Measurements from ENCODE around the gene IL1RAPL2.
"Not testable (repeated sequence)": the region's sequence is repeated elsewhere in the genome, so short reads cannot be mapped to it uniquely, and the experiment has no call there.

The IL1RAPL2 gene

GRCh38 chrX:104522386-104522785, 43.6 kb upstream of the IL1RAPL2 start (continued):
- no peak for TF ChIP-seq ZFP30 (CRISPR knock-in tag; IDR thresholded peaks at IDR 0.05)

- no peak for ATAC-seq
- TF ChIP-seq PATZ1 (CRISPR knock-in tag; IDR thresholded peaks at IDR 0.05; ENCODE audit: borderline replicate concordance), result no peak
- no peak for TF ChIP-seq CREB5 (CRISPR knock-in tag; IDR thresholded peaks at IDR 0.05; ENCODE audit: low read depth)
- no peak for TF ChIP-seq ZNF565 (CRISPR knock-in tag; conservative IDR thresholded peaks at IDR 0.05; ENCODE audit: low read depth)
- no peak for TF ChIP-seq ZNF8 (CRISPR knock-in tag; IDR thresholded peaks at IDR 0.05)
- TF ChIP-seq ARNTL (CRISPR knock-in tag; IDR thresholded peaks at IDR 0.05; ENCODE audit: borderline replicate concordance, low read depth), result no peak
- TF ChIP-seq PPARA (CRISPR knock-in tag; IDR thresholded peaks at IDR 0.05; ENCODE audit: borderline replicate concordance), result no peak
- TF ChIP-seq TCF4 (CRISPR knock-in tag; IDR thresholded peaks at IDR 0.05; ENCODE audit: borderline replicate concordance), result no peak
- TF ChIP-seq ISL1 (CRISPR knock-in tag; IDR thresholded peaks at IDR 0.05), result no peak
- TF ChIP-seq RARB (CRISPR knock-in tag; IDR thresholded peaks at IDR 0.05), result no peak
- TF ChIP-seq POU6F1 (CRISPR knock-in tag; IDR thresholded peaks at IDR 0.05; ENCODE audit: borderline replicate concordance, low read depth), result no peak
- no peak for TF ChIP-seq ZFP30 (CRISPR knock-in tag; IDR thresholded peaks at IDR 0.05)
These were observed 42.1 kb upstream of the IL1RAPL2 start for GRCh38 chrX:104523858-104524257.

- no peak for ATAC-seq
- no peak for TF ChIP-seq POU6F1 (CRISPR knock-in tag; IDR thresholded peaks at IDR 0.05; ENCODE audit: borderline replicate concordance, low read depth)
- TF ChIP-seq TSHZ2 (CRISPR knock-in tag; IDR thresholded peaks at IDR 0.05), result no peak
- TF ChIP-seq TCF4 (CRISPR knock-in tag; IDR thresholded peaks at IDR 0.05; ENCODE audit: borderline replicate concordance), result no peak
- TF ChIP-seq ZFP30 (CRISPR knock-in tag; IDR thresholded peaks at IDR 0.05), result no peak
- TF ChIP-seq ARNTL (CRISPR knock-in tag; IDR thresholded peaks at IDR 0.05; ENCODE audit: borderline replicate concordance, low read depth), result no peak
- no peak for TF ChIP-seq ZNF8 (CRISPR knock-in tag; IDR thresholded peaks at IDR 0.05)
- TF ChIP-seq ISL1 (CRISPR knock-in tag; IDR thresholded peaks at IDR 0.05), result no peak
- no peak for TF ChIP-seq CSDC2 (CRISPR knock-in tag; IDR thresholded peaks at IDR 0.05)
- TF ChIP-seq TOX (CRISPR knock-in tag; IDR thresholded peaks at IDR 0.05; ENCODE audit: borderline replicate concordance), result no peak
- no peak for TF ChIP-seq PPARA (CRISPR knock-in tag; IDR thresholded peaks at IDR 0.05; ENCODE audit: borderline replicate concordance)
These were observed 26.9 kb upstream of the IL1RAPL2 start for GRCh38 chrX:104539081-104539480.

- not testable (repeated sequence) for ATAC-seq
These were observed 23.6 kb upstream of the IL1RAPL2 start for GRCh38 chrX:104542447-104542846.

GRCh38 chrX:104564335-104564734, 1.7 kb upstream of the IL1RAPL2 start:
- no peak for ATAC-seq
- TF ChIP-seq TOX (CRISPR knock-in tag; IDR thresholded peaks at IDR 0.05; ENCODE audit: borderline replicate concordance) (no peak), TCF4 (CRISPR knock-in tag; IDR thresholded peaks at IDR 0.05; ENCODE audit: borderline replicate concordance) (no peak), ZNF70 (CRISPR knock-in tag; IDR thresholded peaks at IDR 0.05) (no peak), ZFP3 (CRISPR knock-in tag; IDR thresholded peaks at IDR 0.05) (no peak), CSDC2 (CRISPR knock-in tag; IDR thresholded peaks at IDR 0.05) (no peak), ISL1 (CRISPR knock-in tag; IDR thresholded peaks at IDR 0.05) (no peak)
